HG02588 (cell line): ENCODE data around the gene CGA.
"Not testable (repeated sequence)": the region's sequence is repeated elsewhere in the genome, so short reads cannot be mapped to it uniquely, and the experiment has no call there.

Experiments used
- ATAC-seq: cut with Tn5 transposase; IDR thresholded peaks from one replicate; pipeline ENCODE4 v1.9.1; 2021; ENCODE audit warnings: mild to moderate bottlenecking, moderate library complexity; ENCODE audit not compliant: unreplicated experiment

CGA gene

DNA sequence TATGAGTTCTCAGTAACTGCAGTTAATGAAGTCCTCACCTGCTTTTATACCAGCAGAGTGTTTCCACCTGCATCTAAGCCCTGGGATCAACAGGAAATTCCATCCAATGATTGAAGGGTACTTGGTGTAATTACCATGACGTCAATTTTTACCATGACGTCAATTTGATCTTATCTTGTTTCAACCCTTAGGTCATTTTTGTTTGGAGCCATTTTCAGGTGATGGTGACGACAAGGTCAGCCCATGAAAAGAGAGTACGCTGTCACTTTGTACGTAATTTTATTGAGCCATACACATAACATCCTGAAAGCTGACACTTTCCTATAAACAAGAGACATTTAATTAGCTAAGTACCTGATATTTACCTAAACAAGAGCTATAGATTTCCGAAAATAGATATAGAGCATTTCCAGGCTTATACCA is at the start of gene CGA:
TSS of gene CGA (minus strand) at position 20 of the 423 bp plus-strand sequence. CDS start 6,906 bp downstream, outside the sequence.
- ATAC-seq: no peak

DNA sequence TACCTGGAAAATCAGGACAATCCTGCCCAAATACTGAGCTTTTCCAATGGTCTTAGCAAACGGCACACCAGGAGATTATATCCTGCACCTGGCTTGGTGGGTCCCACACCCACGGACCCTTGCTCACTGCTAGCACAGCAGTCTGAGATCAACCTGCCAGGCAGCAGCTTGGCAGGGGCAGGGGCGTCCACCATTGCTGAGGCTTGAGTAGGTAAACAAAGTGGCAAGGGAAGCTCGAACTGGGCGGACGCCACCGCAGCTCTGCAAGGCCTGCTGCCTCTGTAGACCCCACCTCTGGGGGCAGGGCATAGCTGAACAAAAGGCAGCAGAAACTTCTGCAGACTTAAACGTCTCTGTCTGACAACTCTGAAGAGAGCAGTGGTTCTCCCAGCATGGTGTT is 45.0 kb upstream of the CGA start:
- not testable (repeated sequence) for ATAC-seq

DNA sequence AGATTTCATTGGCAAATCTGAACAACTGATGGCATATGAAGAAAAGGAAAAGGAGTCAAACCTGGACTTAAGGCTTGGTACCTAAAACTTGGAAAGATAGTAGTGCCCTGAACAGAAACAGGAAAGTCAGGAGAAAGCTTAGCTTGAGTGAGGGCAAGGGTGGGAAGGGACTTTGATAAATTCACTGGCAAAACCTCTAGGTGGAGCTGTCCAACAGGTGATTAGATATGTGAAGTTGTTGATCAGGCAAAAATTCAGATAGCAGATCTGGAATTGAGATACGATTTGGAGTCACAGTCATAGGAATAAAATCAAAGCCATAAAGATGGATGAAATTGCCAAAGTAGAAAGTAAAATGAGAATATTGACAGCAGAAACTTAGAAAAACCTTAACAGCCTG is 44.3 kb upstream of the CGA start:
- peak; percentile 47 for ATAC-seq

DNA sequence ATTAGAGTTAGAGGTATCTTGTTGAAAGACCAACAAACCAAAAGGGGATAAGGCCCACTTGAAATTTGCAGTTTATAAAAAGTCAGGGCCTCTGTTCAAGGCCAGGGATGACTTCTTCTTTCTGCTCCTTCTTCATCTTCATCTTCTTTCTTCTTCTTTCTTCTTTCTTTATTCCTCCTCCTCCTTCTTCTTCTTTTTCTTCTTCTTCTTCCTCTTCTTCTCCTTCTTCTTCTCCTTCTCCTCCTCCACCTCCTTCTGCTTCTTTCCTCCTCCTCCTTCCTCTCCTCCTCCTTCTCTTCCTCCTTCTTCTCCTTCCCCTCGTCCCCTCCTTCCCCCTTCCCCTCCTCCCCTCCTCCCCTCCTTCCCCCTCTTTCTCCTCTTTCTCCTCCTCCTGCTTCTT is 42.1 kb upstream of the CGA start:
- ATAC-seq: no peak

DNA sequence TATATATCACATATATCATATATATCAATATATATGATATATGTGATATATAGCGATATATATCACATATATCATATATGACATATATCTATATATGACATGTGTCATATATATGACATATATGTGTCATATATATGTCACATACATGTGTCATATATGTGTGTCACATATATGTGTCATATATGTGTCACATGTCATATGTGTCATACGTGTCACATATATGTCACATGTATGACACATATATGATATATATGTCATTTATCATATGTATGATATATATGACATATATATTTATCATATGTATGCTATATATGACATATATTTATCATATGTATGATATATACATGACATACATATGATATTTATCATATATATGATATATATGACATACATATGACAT is 32.8 kb upstream of the CGA start:
- ATAC-seq: no peak

DNA sequence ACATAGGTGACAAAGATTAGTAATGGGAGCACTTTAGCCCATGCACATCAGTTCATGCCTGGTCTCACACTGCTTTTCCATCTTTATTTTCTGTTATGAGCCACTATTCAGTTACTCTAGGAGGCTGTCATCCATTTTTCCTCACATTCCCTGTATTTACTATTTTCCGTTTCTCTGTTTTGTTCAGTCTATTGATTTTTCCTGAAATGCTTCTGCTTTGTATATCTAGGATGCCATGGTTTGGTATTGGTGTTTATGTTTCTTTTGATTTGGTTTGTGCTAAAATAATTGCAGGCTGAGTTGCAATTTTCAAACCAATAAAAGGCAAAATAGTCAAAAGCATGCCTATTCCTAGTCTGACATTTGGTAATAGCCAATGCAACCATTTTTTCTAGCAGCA is 31.6 kb upstream of the CGA start:
- no peak for ATAC-seq

DNA sequence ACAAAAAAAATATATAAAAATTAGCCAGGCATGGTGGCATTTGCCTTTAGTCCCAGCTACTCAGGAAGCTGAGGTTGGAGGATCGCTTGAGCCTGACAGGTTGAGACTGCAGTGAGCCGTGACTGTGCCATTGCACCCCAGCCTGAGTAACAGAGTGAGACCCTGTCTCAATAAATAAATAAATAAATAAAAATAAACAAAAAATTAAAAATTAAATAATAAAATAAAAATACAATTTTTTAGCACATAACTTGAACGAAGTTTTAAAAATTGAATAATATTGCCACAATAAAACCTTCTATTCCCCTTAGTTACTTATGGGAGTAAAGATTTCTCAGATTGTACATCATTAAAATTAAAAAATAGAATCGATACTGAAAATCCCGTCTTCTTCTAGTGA is 29.2 kb upstream of the CGA start:
- no peak for ATAC-seq

DNA sequence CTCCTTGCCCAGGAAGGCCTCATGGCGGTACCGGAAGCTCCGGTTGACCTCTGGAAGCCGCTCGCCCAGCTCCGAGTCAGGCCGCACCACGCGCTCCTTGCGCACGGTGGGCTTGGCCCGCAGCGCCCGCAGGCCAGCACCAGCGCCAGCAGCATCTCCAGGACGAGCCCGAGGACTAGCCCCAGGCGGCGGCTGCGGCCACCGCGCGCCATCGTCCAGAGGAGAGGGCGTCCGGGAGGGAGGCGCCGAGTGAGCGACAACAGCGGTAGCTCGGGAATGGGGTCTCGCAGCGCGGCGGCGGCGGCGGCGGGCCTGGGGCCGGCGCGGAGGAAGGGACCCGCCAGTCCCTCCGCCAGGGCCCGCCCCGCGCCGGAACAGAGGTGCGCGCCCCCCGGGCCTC is 27.6 kb upstream of the CGA start:
- no peak for ATAC-seq

DNA sequence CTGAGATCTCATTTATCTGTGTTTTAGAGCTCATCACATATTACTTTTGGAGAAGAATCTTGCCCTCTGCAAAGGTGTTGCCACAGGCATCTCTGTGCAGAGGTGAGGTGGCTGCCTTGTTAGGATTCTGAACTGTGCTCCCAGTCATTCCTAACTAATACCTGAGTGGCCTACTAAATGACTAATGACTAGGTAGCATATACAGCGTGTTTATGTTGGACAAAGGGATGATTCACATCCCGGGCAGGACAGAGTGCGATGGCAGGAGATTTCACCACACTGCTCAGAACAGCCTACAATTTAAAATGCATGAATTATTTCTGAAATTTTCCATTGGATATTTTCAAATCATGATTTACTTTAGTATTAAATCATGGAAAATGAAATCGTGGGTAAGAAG is 23.1 kb upstream of the CGA start:
- no peak for ATAC-seq

DNA sequence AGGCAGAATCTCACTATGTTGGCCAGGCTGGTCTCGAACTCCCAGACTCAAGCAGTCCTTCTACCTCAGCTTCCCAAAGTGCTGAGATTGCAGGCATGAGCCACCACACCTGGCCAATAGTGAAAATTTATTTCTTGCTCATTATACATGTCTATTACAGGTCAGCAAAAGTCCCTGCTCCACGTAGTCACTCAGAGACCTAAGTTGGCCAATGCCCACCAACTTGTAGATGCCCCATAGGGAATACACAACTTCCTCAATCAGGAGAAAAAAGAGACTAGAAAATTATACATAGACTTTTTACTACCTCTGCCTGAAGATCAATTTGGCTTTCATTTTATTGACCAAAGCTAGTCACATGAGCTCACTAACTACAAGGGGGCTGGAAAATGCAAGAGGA is 22.0 kb upstream of the CGA start:
- ATAC-seq: no peak

DNA sequence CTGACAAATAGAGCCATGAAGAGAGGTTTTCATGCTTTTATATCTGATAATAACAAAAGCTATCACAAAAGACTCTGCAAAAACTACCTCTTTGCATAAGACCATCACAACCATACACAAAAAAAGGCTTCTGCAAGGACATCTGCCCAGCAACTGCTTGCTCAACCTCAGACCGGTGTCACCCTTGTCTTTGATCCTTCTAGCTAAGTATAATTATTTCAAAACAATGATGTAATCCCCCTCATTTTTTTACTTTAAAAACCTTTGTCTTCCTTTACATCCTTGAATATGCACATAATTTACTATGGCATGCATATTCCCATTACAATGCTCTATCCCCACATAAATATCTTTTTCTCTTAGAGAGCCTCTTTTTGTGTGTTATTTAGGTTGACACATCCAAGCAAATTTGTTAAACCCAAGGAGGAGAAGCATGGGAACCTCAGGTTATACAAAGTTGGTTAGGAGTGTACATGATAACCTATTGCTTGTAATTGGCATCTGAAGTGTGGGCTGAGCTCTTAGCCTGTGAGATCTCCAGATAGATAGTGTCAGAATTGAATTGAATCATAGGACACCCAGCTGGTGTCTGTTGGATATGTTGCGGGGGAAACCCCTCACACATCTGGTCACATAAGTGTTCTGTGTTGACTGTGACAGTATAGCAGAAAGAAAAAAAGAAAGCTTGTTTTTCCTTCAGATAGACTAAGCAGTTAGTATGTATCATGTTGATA is 20.7 kb upstream of the CGA start:
- ATAC-seq: peak; percentile 93

DNA sequence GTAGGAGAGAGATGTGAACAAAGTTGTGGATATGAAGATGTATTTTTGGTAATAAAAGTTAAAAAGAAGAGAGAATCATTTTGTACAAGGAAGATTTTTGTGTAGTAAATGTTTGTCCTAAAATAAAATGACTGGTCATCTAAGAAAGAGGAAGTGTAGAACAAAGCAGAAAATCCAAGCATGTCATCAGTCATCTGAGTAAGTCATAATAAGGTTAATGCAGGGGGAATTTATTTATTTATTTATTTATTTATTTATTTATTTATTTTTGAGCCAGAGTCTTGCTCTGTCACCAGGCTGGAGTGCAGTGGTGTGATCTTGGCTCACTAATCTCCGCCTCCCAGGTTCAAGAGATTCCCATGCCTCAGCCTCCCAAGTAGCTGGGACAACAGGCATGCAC is 15.7 kb upstream of the CGA start:
- no peak for ATAC-seq

DNA sequence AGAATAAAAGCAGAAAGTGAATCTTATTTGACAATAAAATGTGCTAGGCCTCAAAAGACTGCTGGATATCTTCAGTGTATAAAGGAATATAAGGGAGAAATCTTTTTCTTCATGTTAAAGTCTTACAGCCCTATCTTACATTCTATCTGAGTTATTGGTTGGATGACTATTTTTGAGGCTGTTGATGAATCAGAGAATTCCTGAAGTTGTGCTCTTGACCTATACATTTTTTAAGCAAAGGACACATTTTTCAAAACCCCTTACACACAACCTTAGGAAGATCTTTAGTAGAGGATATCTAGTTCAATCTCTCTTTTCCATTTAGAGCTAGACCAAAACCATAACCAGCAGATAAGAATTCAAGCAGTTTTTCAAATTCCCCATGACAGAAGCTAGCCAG is 10.9 kb upstream of the CGA start:
- ATAC-seq: no peak

DNA sequence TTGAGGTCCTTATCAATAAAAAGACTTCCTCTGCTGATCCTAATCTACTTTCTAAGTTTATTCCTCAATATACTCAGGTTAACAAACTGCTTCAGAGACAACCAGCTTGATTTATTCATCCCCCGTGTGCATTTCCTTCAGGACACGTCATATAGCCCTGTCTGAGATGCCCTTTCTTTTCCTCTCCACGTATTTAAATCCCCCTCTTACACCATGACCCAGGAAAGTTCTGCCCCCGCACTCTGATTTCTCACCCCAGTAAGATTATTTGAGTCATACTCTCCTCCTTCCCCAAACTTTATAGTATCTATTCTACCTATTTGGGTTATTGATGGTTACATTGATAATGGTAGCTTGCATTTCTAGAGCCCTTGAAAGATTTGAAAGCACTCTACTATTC is 9.8 kb upstream of the CGA start:
- ATAC-seq: no peak

DNA sequence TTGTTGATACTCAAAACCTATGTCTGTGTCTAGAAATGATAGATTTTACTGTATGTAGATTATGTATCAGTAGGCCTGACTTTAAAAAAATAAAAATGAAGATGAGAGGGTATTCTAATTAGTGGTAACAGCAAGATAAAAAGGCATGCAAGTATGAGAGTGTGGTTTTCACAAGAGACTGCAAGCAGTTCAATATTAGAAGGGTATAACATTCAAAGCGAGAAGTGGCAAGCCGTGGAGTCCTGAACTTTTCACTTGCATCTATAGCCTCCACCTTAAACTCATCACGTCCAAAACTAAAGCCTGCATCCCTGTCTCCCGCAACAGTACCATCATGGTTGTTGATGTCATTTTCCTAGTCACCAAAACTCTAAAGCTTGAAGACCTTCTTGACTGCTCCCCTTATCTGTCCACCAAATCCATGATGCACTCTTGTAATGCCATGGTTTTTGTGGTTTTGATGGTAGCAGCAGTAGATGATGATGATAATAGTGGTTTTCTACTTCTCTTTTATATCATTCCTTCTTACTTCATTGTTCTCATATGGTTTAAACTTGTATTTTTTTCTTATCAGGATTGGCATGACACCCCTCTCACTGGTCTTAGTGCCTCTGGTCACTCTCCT is 9.2 kb upstream of the CGA start:
- ATAC-seq: no peak

DNA sequence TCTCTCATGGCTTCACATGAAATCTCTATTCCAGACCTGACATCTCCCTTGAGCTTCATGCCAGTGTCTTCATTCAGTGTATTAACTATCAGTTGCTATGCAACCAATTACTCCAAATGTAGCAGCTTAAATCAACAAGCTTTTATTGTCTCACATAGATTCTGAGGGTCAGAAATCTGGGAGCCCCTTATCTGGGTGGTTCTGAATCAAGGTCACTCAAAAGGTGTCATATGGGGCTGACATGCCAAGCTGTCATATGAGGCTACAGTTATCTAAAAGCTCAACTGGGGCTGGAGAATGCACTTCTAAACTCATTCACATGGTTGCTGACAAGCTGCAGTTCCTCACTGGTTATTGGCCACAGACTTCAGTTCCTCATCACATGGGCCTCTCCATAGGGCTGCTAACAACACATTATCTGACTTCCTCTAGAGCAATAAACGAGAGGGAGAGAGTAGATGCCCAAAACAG is 7.3 kb upstream of the CGA start:
- ATAC-seq: no peak

DNA sequence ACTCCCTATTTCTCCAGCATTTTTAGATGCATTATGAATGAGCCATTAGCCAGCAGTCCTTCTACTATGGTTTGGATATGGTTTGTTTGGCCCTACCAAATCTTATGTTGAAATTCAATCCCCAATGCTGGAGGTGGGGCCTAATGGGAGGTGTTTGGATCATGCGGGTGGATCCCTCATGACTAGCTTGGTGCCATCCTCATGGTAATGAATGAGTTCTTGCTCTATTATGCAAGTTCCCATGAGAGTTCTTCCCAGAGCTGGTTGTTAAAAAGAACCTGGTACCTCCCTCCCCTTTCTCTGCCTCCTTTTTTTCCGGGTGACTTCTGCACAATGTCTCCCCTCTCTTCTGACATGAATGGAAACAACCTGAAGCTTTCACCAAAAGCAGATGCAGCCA is 6.2 kb upstream of the CGA start:
- no peak for ATAC-seq

DNA sequence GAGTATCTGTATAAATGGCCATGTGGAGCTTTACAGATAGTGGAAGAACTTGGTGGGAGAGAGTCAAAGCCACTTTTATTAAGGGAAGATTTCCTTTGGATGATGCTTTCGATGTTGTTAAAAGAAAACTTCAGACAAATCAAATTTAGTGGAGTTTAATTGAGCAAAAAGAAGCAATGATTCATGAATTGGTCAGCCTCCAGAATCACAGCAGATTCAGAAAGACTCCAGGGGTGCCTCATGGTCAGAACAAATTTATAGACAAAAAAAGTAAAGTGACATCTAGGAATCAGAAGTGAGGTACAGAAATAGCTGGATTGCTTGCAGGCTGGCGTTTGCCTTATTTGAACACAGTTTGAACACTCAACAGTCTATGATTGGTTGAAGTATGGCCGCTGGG is 5.3 kb upstream of the CGA start:
- no peak for ATAC-seq

DNA sequence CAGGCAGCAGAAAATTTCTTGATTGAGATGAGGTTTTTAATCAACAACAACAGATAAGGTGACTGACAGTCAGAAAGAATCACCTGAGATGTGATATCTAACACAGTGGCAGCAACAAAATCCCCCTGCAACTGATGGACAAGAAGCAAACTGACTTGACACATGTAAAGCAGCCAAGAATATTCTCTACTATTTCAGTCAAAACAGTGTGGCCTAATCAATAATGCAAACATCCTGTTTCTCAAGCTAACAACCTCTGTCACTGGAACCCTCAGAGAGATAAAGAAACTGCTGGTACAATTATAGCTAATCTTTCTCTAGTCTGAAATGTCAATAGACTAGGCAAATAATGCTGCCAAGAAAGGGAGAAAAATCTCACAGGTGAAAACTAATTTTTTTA is 4.6 kb upstream of the CGA start:
- ATAC-seq: peak; percentile 91

DNA sequence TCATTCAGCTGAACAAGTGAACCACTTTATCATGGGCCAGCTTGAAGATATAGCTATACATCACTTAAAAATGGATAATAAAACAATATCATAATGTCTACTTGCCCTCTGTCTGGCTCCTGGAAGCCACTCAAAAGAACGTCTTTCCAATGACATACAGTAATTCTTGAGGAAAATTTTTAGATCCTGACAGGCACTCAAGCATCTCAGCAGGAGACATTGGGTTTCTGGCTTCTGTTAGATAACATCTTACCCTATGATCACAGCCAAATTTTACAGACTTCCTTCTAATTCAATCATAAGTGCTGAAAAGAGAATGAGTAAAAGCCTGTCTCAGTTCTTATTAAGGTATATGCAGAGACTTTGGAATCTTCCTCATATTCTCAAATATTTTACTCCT is 330 bp downstream of the CGA start:
- ATAC-seq: no peak

DNA sequence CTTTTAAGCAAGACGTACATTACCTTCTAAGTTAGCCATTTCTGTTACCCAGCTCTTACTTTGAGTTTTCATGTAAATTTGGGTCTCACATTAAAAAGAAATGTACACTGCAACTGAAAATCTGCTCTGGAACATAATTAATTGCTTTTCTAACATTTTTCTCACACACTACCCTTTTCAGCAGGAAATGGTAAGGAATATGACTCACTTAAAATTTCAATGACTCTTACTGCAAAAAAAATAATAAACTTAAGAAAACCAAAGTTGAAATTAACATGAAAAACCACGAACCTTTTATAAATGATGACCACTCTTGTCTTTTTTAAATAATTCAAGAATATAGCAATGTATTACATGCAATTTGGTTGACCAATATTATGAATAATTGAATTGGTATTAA is 1.3 kb downstream of the CGA start:
- ATAC-seq: no peak

DNA sequence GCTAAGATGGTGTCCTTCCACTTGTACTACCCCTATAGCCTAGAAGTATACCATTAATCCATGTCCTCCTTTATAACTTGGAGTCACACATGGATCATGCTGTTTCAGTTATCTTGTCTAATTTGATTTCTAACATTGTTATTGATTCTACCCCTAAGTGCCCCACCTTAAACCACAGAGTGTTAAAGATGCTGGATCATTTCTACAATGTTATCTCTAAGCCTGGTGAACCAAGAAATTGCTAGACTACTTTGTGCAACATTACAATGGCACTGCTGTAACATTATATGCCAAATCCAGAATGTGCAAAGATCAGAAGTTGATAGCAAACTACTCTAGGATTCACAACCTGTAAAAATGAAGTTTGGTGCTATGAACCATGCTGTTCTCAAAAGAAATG is 1.7 kb downstream of the CGA start:
- no peak for ATAC-seq

DNA sequence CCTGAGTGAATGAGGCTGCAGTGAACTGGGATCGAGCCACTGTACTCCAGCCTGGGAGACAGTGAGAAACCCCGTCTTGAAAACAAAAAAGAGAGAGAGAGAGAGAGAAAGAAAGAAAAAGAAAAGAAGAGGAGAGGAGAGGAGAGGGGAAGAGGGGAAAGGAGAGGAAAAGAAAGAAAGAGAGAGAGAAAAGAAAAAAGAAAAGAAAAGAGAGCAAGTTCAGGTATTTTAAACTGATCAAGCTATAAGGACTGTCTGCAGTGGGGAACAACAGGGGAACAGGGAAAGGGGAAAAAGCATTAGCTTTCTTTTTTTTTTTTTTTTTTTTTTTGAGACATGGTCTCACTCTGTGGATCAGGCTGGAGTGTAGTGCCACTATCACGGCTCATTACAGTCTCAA is 2.5 kb downstream of the CGA start:
- no peak for ATAC-seq
